GM21367 (cell line): ENCODE measurements around the gene GABRG2.

ENCODE experiments used
- ATAC-seq: cut with Tn5 transposase; IDR thresholded peaks from one replicate; pipeline ENCODE4 v1.9.1; 2021; ENCODE audit not compliant: unreplicated experiment

GABRG2 gene

DNA sequence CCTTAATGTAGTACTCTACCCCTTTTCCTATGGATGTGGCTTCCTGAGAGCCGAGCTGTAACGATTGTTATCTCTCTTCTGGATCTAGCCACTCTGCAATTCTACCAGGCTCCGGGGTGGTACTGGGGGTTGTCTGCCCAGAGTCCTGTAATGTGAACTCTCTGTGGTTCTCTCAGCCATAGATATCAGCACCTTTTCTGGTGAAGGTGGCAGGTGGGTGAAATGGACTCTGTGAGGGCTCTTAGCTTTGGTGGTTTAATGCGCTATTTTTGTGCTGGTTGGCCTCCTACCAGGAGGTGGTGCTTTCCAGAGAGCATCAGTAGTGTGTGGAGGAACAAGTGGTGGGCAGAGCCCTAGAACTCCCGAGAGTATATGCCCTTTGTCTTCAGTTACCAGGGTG lies 122.1 kb downstream of the GABRG2 start:
- ATAC-seq: no peak

DNA sequence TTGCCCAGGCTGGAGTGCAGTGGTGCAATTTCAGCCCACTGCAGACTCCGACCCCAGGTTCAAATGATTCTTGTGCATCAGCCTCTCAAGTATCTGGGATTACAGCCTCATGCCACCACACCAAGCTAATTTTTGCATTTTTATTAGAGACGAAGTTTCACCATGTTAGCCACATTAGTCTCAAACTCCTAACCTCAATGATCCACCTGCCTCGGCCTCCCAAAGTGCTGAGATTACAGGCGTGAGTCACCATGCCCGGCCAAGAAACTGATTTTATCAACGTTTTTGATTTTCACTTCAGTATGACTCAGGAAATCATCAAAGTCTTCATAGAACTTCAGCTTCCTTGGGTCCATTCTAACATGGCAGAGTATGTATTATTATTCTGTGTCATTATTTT lies 125.4 kb downstream of the GABRG2 start:
- no peak for ATAC-seq

DNA sequence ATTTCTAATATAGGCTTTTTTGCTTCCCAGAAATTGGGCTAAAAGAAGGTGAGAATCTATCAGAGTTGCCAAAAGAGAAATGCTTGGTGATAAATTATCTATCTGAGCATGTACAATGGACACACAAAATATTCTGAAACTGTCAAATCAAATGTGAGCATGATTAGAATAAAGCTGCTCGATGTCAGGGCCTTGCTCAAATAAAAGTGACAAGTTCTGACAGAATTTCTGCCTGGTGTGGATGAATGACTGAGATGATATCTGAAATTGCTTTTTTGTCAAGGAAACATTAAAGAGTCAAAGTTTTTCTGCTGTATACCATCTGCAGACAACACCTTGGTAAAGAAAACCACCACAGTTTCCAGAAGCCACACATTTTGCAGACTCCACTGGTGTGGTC lies 128.8 kb downstream of the GABRG2 start:
- no peak for ATAC-seq

DNA sequence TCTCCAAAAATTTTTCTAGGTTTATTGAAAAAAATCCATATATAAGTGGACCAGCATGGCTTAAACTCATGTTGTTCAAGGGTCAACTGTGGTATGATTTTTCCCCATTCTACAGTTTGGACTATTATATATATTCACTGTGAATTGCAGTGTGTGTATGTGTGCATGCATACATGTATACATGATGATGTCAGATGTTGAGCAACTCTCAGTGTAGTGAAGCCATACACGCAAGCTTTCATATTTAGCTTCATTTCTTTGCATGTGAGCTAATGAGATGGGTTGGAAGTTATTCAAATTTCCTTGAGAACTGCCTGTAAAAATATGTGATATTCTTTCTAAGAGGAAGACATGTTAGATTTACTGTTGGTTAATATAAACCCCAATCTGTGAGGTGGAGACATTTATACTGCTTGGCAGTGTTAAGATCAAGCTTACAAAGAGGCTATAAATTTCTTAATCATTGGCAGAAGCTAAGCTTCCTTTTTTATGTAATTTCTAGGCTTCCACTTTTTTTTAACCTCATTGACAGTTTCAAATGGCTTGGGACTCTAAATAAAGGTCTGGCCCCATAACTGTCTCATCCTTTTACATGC lies 134.8 kb downstream of the GABRG2 start:
- no peak for ATAC-seq
